HepG2 (cell line): ENCODE results near the gene ILRUN. TPM values are rescaled to one million over a fixed set of nuclear protein-coding genes. Genes with fewer than 3 reads are reported as not detected.
A peak's percentile ranks its signal among the peaks of the same experiment; 100 is the strongest.

Source experiments
- AGO1 ChIP-seq: fragments of 200-400 bp; formaldehyde crosslinking; IDR thresholded peaks from 2 replicates; pipeline ENCODE4 v1.6.1; 2017; ENCODE audit warnings: mild to moderate bottlenecking, low read depth, low read length, moderate library complexity; ENCODE audit not compliant: poor library complexity, severe bottlenecking
- ARHGAP35 ChIP-seq: sonication (generic); formaldehyde crosslinking; IDR thresholded peaks from 2 replicates; pipeline ENCODE4 v1.9.0; 2022; ENCODE audit warnings: mild to moderate bottlenecking, inconsistent platforms, moderate library complexity, missing genetic modification reagents, borderline replicate concordance
- CHD2 ChIP-seq: IDR thresholded peaks from 2 replicates; pipeline ENCODE4 v1.6.1; 2011; ENCODE audit warnings: low read depth, low read length, improper control_type of control experiment
- DNMT1 ChIP-seq: sonication (generic); formaldehyde crosslinking; IDR thresholded peaks from 2 replicates; pipeline ENCODE4 v1.5.1; 2020; ENCODE audit warnings: mild to moderate bottlenecking, missing genetic modification reagents
- HNRNPLL ChIP-seq: fragments of 200-400 bp; formaldehyde crosslinking; IDR thresholded peaks from 2 replicates; pipeline ENCODE4 v1.6.1; 2017; ENCODE audit warnings: mild to moderate bottlenecking, low read depth, low read length; ENCODE audit not compliant: poor library complexity, severe bottlenecking
- JARID2 ChIP-seq: sonication (generic); formaldehyde crosslinking; IDR thresholded peaks from 2 replicates; pipeline ENCODE4 v1.8.1; 2023; ENCODE audit warnings: missing genetic modification reagents, inconsistent platforms; ENCODE audit not compliant: insufficient replicate concordance
- KIAA2018 ChIP-seq: sonication (generic); formaldehyde crosslinking; IDR thresholded peaks from 2 replicates; pipeline ENCODE4 v1.5.0; 2020; ENCODE audit warnings: mild to moderate bottlenecking, missing genetic modification reagents, borderline replicate concordance
- NFYB ChIP-seq: sonication (generic); formaldehyde crosslinking; IDR thresholded peaks from 2 replicates; pipeline ENCODE4 v1.4.0; 2020; ENCODE audit warnings: missing genetic modification reagents
- SMYD3 ChIP-seq: sonication (generic); formaldehyde crosslinking; IDR thresholded peaks from 2 replicates; pipeline ENCODE4 v1.8.1; 2023; ENCODE audit warnings: mild to moderate bottlenecking, missing genetic modification reagents
- TEF ChIP-seq: sonication (generic); formaldehyde crosslinking; IDR thresholded peaks from 2 replicates; pipeline ENCODE4 v1.5.0; 2020; ENCODE audit warnings: missing genetic modification reagents
- ZMAT5 ChIP-seq: sonication (generic); formaldehyde crosslinking; IDR thresholded peaks from 2 replicates; pipeline ENCODE4 v1.5.0; 2020; ENCODE audit warnings: mild to moderate bottlenecking, low read depth, missing genetic modification reagents, borderline replicate concordance
- ZNF225 ChIP-seq: sonication (generic); formaldehyde crosslinking; IDR thresholded peaks from 2 replicates; pipeline ENCODE4 v1.4.0; 2020; ENCODE audit warnings: mild to moderate bottlenecking, missing genetic modification reagents
- ZNF605 ChIP-seq: sonication (generic); formaldehyde crosslinking; IDR thresholded peaks from 2 replicates; pipeline ENCODE4 v1.8.0; 2022; ENCODE audit warnings: mild to moderate bottlenecking, missing genetic modification reagents
- ZNF800 ChIP-seq: sonication (generic); formaldehyde crosslinking; IDR thresholded peaks from 2 replicates; pipeline ENCODE4 v1.4.0; 2020; ENCODE audit warnings: missing genetic modification reagents
- polyA plus RNA-seq, 8 experiments: library from polyadenylated mRNA; depleted of rRNA in 3 of 8; stranded (reverse) in 7 of 8; unstranded in 1 of 8; fragments of >200 nt; fragmentation: Illumina TruSeq in 4 of 8; extraction: Trizol in 4 of 8; gene quantifications; 2 replicates each; pipeline versions ENCODE4 v1.2.1 to v1.2.3, GENCODE V29; 2011 to 2016; ENCODE audit warnings: low read depth in 4 of 8, missing spikeins in 1 of 8, mixed read lengths in 1 of 8; ENCODE audit not compliant: insufficient read depth in 1 of 8
- total RNA-seq, 5 experiments: library from RNA; depleted of rRNA; stranded (reverse); fragments of >200 nt; fragmentation: Illumina TruSeq; extraction: Trizol; gene quantifications; 2 replicates each; pipeline ENCODE4 v1.2.3, GENCODE V29; 2016; ENCODE audit warnings: low read depth in 1 of 5
- TF ChIP-seq, protein P1 (sequence below): sonication (generic); formaldehyde crosslinking; IDR thresholded peaks from 2 replicates; pipeline ENCODE4 v1.8.1; 2023; ENCODE audit warnings: mild to moderate bottlenecking, moderate library complexity, missing genetic modification reagents

ILRUN gene
- total and polyA plus RNA-seq, 2 of the 13 experiments (the other 11 are each of a cell fraction or from before 2014, with no cell fraction given), result 45.5 to 66.6 TPM

DNA sequence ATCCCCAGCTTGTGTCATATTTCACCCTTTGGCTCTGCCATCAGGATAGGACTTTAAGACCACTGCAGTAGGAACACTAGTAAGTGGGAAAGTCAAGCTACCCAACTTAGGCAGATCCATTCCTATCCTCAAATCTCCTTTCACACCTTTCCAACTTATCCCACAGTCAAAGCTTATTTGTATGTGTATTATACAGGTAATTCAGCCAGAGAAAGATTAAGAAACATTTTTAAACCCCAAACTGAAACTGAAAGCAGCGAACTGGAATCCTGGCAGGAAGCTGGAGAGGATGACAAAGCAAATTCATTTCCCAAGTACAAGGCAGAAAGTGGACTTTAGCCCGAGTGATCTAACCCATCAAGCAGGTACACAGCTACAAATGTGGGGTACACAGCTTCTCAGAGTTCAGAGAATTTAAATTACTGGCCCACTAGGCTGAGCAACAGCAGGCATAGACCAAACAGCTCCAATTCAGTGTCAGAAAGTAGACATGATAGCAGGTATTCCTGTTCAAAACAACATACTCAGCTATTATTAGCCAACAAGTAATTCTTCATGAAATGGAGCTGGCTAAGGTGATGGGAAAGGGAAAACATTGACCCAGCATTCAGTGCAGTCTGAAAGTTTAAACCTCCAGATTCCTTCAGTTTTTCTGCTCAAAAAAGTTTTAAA, 39.1 kb downstream of the ILRUN start (continued):
- TF ChIP-seq ZNF225 (CRISPR knock-in tag), result no peak
- TF ChIP-seq ZNF800, result no peak
- 0 out of 2 replicates have a peak, but pooled peaks have one; percentile 30 for TF ChIP-seq KIAA2018 (CRISPR knock-in tag)
- TF ChIP-seq TEF, result no peak
- no peak; the same call in 1 of the 2 replicates for TF ChIP-seq ZNF605 (CRISPR knock-in tag)
- TF ChIP-seq ZMAT5, result no peak
- TF ChIP-seq SMYD3, result no peak
- TF ChIP-seq ARHGAP35 (CRISPR knock-in tag), result no peak
- no peak for TF ChIP-seq NFYB (CRISPR knock-in tag)
- no peak for TF ChIP-seq AGO1
- TF ChIP-seq HNRNPLL, result no peak
- no peak for TF ChIP-seq CHD2
- TF ChIP-seq, protein P1, sequence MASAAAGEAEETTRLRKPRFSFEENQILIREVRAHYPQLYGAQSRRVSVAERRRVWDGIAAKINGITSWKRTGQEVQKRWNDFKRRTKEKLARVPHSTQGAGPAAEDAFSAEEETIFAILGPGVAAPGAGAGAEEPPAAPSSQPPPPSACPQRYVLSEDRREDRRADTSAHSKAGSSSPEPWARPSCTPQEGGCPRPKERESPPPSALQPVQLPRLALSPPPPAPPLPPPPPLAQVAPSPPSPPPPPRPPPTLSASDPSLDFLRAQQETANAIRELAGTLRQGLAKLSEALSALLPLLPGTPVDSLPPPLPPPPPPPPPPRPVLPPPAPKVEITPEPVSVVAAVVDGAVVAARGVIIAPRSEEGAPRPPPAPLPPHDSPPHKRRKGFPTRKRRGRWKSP (CRISPR knock-in tag), result no peak
- no peak for TF ChIP-seq JARID2 (CRISPR knock-in tag)
- TF ChIP-seq DNMT1, result no peak
